Activated CD4-positive, alpha-beta T cell treated with anti-CD3 and anti-CD28 coated beads, Interleukin-2, amount 50 U/mL, for 1 hour (primary cell): Measurements from ENCODE around the gene USP17L10.
"Not testable (repeated sequence)": the region's sequence is repeated elsewhere in the genome, so short reads cannot be mapped to it uniquely, and the experiment has no call there.

Experiments
- DNase-seq: peaks from one replicate; pipeline ENCODE4 v3.0.0-alpha.2; 2020

USP17L10 gene

DNA sequence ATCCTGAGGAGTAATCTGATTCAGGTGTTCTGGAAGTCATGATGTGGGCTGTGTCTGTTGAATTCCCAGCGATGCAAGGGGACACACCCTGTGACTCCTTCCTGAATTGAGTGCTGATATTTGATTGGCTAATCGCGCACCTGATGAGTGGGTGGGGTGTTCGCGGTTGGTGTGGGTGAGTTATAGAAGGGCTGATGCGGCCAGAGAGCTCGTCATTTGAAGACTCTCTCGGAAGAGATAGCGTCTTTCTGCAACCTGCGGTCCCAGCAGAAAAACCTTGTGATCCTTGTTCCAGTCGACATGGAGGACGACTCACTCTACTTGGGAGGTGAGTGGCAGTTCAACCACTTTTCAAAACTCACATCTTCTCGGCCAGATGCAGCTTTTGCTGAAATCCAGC is at the start of gene USP17L10:
TSS of gene USP17L10 (plus strand) at position 301 of the 400 bp plus-strand sequence. CDS start at position 301, 0 bp downstream.
- DNase-seq: not testable (repeated sequence)

DNA sequence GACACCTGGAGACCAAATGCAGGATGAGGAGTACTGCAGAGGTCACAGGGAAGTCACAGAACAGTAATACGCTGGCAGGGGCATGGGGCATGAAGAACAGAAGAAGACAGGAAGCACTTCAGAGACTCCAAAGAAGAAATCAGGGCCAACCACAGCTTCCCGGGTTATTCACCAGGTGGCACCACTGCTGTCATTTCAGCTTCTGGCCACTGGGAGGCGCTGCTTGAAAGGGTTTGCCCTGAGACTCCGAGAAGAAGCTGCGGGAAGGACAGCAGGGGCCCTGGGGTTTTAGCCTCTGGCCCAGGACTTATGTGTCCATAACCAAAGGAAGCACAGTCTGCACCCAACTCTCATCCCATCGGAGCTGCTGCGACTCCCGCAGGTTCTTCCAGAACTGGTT is 44.5 kb upstream of the USP17L10 start:
- DNase-seq: not testable (repeated sequence)

DNA sequence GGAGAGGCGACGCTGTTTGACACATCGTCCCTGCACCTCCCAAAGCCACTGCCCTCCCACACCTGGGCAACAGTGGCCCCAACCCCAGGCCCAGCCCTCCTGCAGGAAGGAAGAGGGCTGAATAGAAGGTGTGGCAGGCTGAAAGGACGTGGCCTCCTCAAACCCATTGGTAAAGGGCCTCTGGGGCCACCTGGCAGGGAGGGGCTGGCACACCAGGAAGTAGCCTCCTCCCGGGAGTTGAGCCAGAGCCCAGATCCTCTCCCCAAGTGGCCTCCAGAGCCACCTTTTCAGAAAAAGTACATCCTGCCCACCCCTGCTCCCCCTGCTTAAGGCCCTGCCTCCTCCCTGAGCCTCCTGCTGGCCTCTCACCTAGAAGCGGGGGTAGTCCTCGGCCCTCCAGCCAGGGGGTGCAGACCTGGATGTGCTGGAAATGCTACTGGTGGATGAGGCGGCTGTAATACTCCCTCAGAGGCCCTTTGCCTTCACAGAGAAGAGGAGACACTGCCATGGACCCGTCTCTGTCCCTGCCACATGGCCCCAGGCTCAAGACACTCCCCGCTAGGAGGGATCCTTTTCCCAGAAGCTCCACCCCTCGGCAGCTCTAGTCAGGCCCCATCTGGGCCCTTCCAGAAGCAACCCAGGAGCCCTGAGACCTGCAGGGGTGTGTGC is 40.5 kb upstream of the USP17L10 start, which contains the start of gene FAM90A26:
TSS of gene FAM90A26 (plus strand) at position 619 of the 669 bp plus-strand sequence. CDS start 2,764 bp downstream, outside the sequence.
- DNase-seq: not testable (repeated sequence)

- DNase-seq: not testable (repeated sequence)
Measured at GRCh38 chr4:9214701-9215100, 4.2 kb downstream of the USP17L10 start.

DNA sequence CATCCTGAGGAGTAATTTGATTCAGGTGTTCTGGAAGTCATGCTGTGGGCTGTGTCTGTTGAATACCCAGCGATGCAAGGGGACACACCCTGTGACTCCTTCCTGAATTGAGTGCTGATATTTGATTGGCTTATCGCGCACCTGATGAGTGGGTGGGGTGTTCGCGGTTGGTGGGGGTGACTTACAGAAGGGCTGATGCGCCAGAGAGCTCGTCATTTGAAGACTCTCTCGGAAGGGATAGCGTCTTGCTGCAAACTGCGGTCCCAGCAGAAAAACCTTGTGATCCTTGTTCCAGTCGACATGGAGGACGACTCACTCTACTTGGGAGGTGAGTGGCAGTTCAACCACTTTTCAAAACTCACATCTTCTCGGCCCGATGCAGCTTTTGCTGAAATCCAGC is 4.6 kb downstream of the USP17L10 start, which contains the start of gene USP17L11:
TSS of gene USP17L11 (plus strand) at position 301 of the 400 bp plus-strand sequence. CDS start at position 301, 0 bp downstream.
- DNase-seq: not testable (repeated sequence)

DNA sequence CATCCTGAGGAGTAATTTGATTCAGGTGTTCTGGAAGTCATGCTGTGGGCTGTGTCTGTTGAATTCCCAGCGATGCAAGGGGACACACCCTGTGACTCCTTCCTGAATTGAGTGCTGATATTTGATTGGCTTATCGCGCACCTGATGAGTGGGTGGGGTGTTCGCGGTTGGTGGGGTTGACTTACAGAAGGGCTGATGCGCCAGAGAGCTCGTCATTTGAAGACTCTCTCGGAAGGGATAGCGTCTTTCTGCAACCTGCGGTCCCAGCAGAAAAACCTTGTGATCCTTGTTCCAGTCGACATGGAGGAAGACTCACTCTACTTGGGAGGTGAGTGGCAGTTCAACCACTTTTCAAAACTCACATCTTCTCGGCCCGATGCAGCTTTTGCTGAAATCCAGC is 9.4 kb downstream of the USP17L10 start, which contains the start of gene USP17L12:
TSS of gene USP17L12 (plus strand) at position 301 of the 400 bp plus-strand sequence. CDS start at position 301, 0 bp downstream.
- DNase-seq: not testable (repeated sequence)

DNA sequence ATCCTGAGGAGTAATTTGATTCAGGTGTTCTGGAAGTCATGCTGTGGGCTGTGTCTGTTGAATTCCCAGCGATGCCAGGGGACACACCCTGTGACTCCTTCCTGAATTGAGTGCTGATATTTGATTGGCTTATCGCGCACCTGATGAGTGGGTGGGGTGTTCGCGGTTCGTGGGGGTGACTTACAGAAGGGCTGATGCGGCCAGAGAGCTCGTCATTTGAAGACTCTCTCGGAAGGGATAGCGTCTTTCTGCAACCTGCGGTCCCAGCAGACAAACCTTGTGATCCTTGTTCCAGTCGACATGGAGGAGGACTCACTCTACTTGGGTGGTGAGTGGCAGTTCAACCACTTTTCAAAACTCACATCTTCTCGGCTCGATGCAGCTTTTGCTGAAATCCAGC is 14.1 kb downstream of the USP17L10 start, which contains the start of gene USP17L13:
TSS of gene USP17L13 (plus strand) at position 301 of the 400 bp plus-strand sequence. CDS start at position 301, 0 bp downstream.
- not testable (repeated sequence) for DNase-seq

DNA sequence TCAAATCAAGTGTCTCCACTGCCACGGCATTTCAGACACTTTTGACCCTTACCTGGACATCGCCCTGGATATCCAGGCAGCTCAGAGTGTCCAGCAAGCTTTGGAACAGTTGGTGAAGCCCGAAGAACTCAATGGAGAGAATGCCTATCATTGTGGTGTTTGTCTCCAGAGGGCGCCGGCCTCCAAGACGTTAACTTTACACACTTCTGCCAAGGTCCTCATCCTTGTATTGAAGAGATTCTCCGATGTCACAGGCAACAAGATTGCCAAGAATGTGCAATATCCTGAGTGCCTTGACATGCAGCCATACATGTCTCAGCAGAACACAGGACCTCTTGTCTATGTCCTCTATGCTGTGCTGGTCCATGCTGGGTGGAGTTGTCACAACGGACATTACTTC is 19.8 kb downstream of the USP17L10 start:
- not testable (repeated sequence) for DNase-seq

- not testable (repeated sequence) for DNase-seq
Measured at GRCh38 chr4:9234085-9234484, 23.6 kb downstream of the USP17L10 start, which contains the start of gene USP17L15. Gene USP17L15, plus strand, starts transcription at chr4:9234385. Its CDS starts 0 bp downstream, at chr4:9234385.

DNA sequence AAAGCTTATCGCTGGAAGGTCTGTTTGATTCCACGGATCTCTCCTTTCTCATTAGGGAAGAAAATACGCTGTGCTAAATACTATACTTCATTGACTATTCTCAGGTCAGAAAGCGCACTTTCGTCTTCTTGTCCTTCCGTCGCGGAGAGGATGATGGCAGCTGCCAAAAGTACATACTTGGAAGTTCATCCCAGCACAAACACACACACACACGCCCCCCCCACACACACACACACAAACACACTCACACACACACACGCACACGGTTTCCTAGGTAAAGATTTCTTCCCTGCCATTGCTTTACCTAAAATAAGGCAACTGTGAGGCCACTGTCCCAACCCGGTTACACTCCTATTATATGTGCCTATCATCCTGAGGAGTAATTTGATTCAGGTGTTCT is 28.0 kb downstream of the USP17L10 start:
- DNase-seq: not testable (repeated sequence)

- not testable (repeated sequence) for DNase-seq
Measured at GRCh38 chr4:9243579-9243978, 33.1 kb downstream of the USP17L10 start, which contains the start of gene USP17L17. Gene USP17L17, plus strand, starts transcription at chr4:9243879. Its CDS starts 0 bp downstream, at chr4:9243879.

DNA sequence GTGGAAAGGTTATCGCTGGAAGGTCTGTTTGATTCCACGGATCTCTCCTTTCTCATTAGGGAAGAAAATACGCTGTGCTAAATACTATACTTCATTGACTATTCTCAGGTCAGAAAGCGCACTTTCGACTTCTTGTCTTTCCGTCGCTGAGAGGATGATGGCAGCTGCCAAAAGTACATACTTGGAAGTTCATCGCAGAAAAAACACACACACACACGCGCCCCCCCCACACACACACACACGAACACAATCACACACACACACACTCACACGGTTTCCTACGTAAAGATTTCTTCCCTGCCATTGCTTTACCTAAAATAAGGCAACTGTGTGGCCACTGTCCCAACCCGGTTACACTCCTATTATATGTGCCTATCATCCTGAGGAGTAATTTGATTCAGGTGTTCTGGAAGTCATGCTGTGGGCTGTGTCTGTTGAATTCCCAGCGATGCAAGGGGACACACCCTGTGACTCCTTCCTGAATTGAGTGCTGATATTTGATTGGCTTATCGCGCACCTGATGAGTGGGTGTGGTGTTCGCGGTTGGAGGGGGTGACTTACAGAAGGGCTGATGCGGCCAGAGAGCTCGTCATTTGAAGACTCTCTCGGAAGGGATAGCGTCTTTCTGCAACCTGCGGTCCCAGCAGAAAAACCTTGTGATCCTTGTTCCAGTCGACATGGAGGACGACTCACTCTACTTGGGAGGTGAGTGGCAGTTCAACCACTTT is 37.7 kb downstream of the USP17L10 start, which contains the start of gene USP17L18:
TSS of gene USP17L18 (plus strand) at position 678 of the 728 bp plus-strand sequence. CDS start at position 678, 0 bp downstream.
- not testable (repeated sequence) for DNase-seq

- not testable (repeated sequence) for DNase-seq
Measured at GRCh38 chr4:9253078-9253477, 42.6 kb downstream of the USP17L10 start, which contains the start of gene USP17L19. Gene USP17L19, plus strand, starts transcription at chr4:9253378. Its CDS starts 0 bp downstream, at chr4:9253378.

DNA sequence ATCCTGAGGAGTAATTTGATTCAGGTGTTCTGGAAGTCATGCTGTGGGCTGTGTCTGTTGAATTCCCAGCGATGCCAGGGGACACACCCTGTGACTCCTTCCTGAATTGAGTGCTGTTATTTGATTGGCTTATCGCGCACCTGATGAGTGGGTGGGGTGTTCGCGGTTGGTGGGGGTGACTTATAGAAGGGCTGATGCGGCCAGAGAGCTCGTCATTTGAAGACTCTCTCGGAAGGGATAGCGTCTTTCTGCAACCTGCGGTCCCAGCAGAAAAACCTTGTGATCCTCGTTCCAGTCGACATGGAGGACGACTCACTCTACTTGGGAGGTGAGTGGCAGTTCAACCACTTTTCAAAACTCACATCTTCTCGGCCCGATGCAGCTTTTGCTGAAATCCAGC is 47.4 kb downstream of the USP17L10 start, which contains the start of gene USP17L20:
TSS of gene USP17L20 (plus strand) at position 301 of the 400 bp plus-strand sequence. CDS start at position 301, 0 bp downstream.
- DNase-seq: not testable (repeated sequence)
